ENCODE data around the gene SNAI3. TPM values are rescaled to one million over a fixed set of nuclear protein-coding genes. Genes with fewer than 3 reads are reported as not detected.

SNAI3 gene
- total RNA-seq, 2 experiments from 2014 or later = 5.2 to 5.3 TPM

GRCh38 chr16:88662222-88662842 is 24.0 kb downstream of the SNAI3 start:
- ChIA-PET CTCF (interaction anchor here (0.7 to 1.7 kb wide), 5 partner anchors 9 to 43 kb away, joined by 3 to 6 read pairs (median 3); no protein-coding TSS in a partner anchor), POLR2A (interaction anchor here (0.6 to 3.6 kb wide), 7 partner anchors 9 to 196 kb away, joined by 3 to 20 read pairs (median 3); no protein-coding TSS in a partner anchor)
- Mint-ChIP-seq H3K4me3 (peak overlapping the region; percentile 96), H3K4me1 (ENCODE audit: low read depth) (peaks cover 21% of the 10 kb centered on the region), H3K36me3 (ENCODE audit: low read depth) (peaks cover 11% of the 10 kb centered on the region), H3K27ac (peak overlapping the region; percentile 81), H3K9me3 (no peaks in the 10 kb centered on the region), H3K27me3 (no peaks in the 10 kb centered on the region)
- DNase-seq = peak; percentile 42
- no peak for TF ChIP-seq CTCF (IDR thresholded peaks at IDR 0.05)
- peak; percentile 1 for ATAC-seq
- intact Hi-C loops (cut with micrococcal nuclease) = no loop called here

GRCh38 chr16:88661468-88661867 is 24.8 kb downstream of the SNAI3 start:
- DNase-seq = no peak
- Mint-ChIP-seq H3K27ac (peak overlapping the region; percentile 42), H3K36me3 (ENCODE audit: low read depth) (peaks cover 11% of the 10 kb centered on the region), H3K4me3 (peak overlapping the region; percentile 61), H3K9me3 (no peaks in the 10 kb centered on the region), H3K27me3 (no peaks in the 10 kb centered on the region), H3K4me1 (ENCODE audit: low read depth) (peaks cover 19% of the 10 kb centered on the region)
- CTCF ChIA-PET = interaction anchor here (1.0 kb wide), 1 partner anchor 15 kb away, joined by 3 read pairs; no protein-coding TSS in a partner anchor
- no peak for TF ChIP-seq CTCF (IDR thresholded peaks at IDR 0.05)
- intact Hi-C loops (cut with micrococcal nuclease) = no loop called here
- POLR2A ChIA-PET = no interaction called here
- ATAC-seq = no peak

- H3K27me3 Mint-ChIP-seq = no peaks in the 10 kb centered on the region
- CTCF ChIA-PET = no interaction called here
- DNase-seq = no peak
- no peak for ATAC-seq
- no peaks in the 10 kb centered on the region for H3K9me3 Mint-ChIP-seq
- peaks cover 14% of the 10 kb centered on the region for H3K4me1 Mint-ChIP-seq (ENCODE audit: low read depth)
- intact Hi-C loops (cut with micrococcal nuclease) = no loop called here
- TF ChIP-seq CTCF (IDR thresholded peaks at IDR 0.05) = no peak
- no peak overlapping the region for H3K27ac Mint-ChIP-seq
- peaks cover 20% of the 10 kb centered on the region for H3K36me3 Mint-ChIP-seq (ENCODE audit: low read depth)
- POLR2A ChIA-PET = no interaction called here
- no peak overlapping the region for H3K4me3 Mint-ChIP-seq
These were observed 27.1 kb downstream of the SNAI3 start for GRCh38 chr16:88659160-88659559.

GRCh38 chr16:88658714-88659113 is 27.6 kb downstream of the SNAI3 start:
- no peak for TF ChIP-seq CTCF (IDR thresholded peaks at IDR 0.05)
- POLR2A ChIA-PET = no interaction called here
- DNase-seq (no peak), ATAC-seq (no peak)
- Mint-ChIP-seq H3K36me3 (ENCODE audit: low read depth) (peaks cover 20% of the 10 kb centered on the region), H3K9me3 (no peaks in the 10 kb centered on the region), H3K27me3 (no peaks in the 10 kb centered on the region), H3K27ac (no peak overlapping the region), H3K4me3 (no peak overlapping the region), H3K4me1 (ENCODE audit: low read depth) (peaks cover 11% of the 10 kb centered on the region)
- intact Hi-C loops (cut with micrococcal nuclease) = no loop called here
- CTCF ChIA-PET = no interaction called here

GRCh38 chr16:88657371-88657770 is 28.9 kb downstream of the SNAI3 start:
- CTCF ChIA-PET = interaction anchor here (1.6 kb wide), 1 partner anchor 48 kb away, joined by 5 read pairs; no protein-coding TSS in a partner anchor
- Mint-ChIP-seq H3K27ac (no peak overlapping the region), H3K9me3 (no peaks in the 10 kb centered on the region), H3K36me3 (ENCODE audit: low read depth) (peaks cover 21% of the 10 kb centered on the region), H3K4me1 (ENCODE audit: low read depth) (peaks cover 11% of the 10 kb centered on the region), H3K27me3 (no peaks in the 10 kb centered on the region), H3K4me3 (no peak overlapping the region)
- TF ChIP-seq CTCF (IDR thresholded peaks at IDR 0.05) = no peak
- no peak for DNase-seq
- POLR2A ChIA-PET = no interaction called here
- intact Hi-C loops (cut with micrococcal nuclease) = no loop called here
- ATAC-seq = no peak

Measured in activated CD8-positive, alpha-beta T cell treated with anti-CD3 and anti-CD28 coated beads for 36 hours (primary cell).